HepG2 (cell line): ENCODE results near the gene PIAS1. TPM values are rescaled to one million over a fixed set of nuclear protein-coding genes. Genes with fewer than 3 reads are reported as not detected.

Experiments used
- ATAC-seq: fragments of 200-7000 bp; cut with Tn5 transposase; 3 replicates; pipeline ENCODE4 v1.9.1; 2020; ENCODE audit warnings: mild to moderate bottlenecking, moderate library complexity
- BruUV-seq: library from RNA; stranded (reverse); fragments of 400-500 nt; replicated peaks from 2 replicates; lab custom pipeline; 2021; lab: Mats Ljungman, UMichigan
- CTCF ChIA-PET: fragments of 300-600 bp; formaldehyde crosslinking; extraction: SDS; loops from one replicate; lab custom pipeline; 2021; ENCODE audit warnings: low total read pairs, inconsistent platforms, low intra/inter-chr PET ratio; lab: Yijun Ruan, JAX
- POLR2A ChIA-PET: fragments of 350-600 bp; sonication (Branson Sonifier 250); formaldehyde crosslinking; loops from one replicate; lab custom pipeline; 2020; ENCODE audit warnings: antibody characterized with exemption, inconsistent platforms; lab: Yijun Ruan, JAX
- DNase-seq: peaks from one replicate; pipeline ENCODE4 v3.0.0-alpha.2; 2015; ENCODE audit warnings: low spot score
- FAIRE-seq: peaks from 3 replicates; lab custom pipeline; 2011; peaks lifted over from hg19 to GRCh38; lab: Jason Lieb, UNC
- H2AFZ ChIP-seq: one replicate; pipeline ENCODE4 v1.6.1; 2011; ENCODE audit warnings: low read length, inconsistent platforms
- H3K27ac ChIP-seq: fragments of 300-600 bp; 3 replicates; pipeline ENCODE4 v1.8.0; 2011; ENCODE audit warnings: mixed run types, mild to moderate bottlenecking, mixed read lengths, low read length, inconsistent platforms; ENCODE audit not compliant: insufficient read depth; ENCODE audit errors: extremely low read length
- H3K27me3 ChIP-seq, 2 experiments: fragments of 200-600 bp in 1 of 2; 2 replicates in 1 of 2; 3 replicates in 1 of 2; pipeline versions ENCODE4 v1.6.0 to v1.8.0; 2011; ENCODE audit warnings: low read length in 2 of 2, mild to moderate bottlenecking in 2 of 2, moderate library complexity in 2 of 2, inconsistent platforms in 1 of 2; ENCODE audit not compliant: insufficient read depth in 2 of 2, control insufficient read depth in 1 of 2
- H3K36me3 ChIP-seq, 2 experiments: fragments of 200-600 bp in 1 of 2; replicated peaks in 1 of 2; 2 replicates in 1 of 2; 3 replicates in 1 of 2; pipeline versions ENCODE4 v1.5.1 to v1.8.0; 2011; ENCODE audit warnings: low read length in 2 of 2, inconsistent platforms in 1 of 2; ENCODE audit not compliant: insufficient read depth in 2 of 2, control insufficient read depth in 1 of 2
- H3K4me1 ChIP-seq: 2 replicates; pipeline ENCODE4 v1.5.1; 2012; ENCODE audit warnings: low read length, inconsistent platforms; ENCODE audit not compliant: insufficient read depth
- H3K4me2 ChIP-seq: 2 replicates; pipeline ENCODE4 v1.6.0; 2011; ENCODE audit warnings: low read depth, low read length, inconsistent platforms
- H3K4me3 ChIP-seq, 3 experiments: fragments of 200-600 bp in 1 of 3; sonication (generic), shearing (Covaris generic) in 1 of 3; replicated peaks in 1 of 3; 2 replicates each; pipeline ENCODE4 v1.5.1; 2011 to 2016; ENCODE audit warnings: low read length in 3 of 3, inconsistent platforms in 2 of 3, low read depth in 2 of 3, mild to moderate bottlenecking in 2 of 3, control low read depth in 1 of 3, mixed read lengths in 1 of 3; ENCODE audit not compliant: insufficient read depth in 1 of 3
- H3K79me2 ChIP-seq: one replicate; pipeline ENCODE4 v1.6.1; 2011; ENCODE audit warnings: low read length, inconsistent platforms; ENCODE audit not compliant: insufficient read depth
- H3K9ac ChIP-seq: 2 replicates; pipeline ENCODE4 v1.6.0; 2011; ENCODE audit warnings: mild to moderate bottlenecking, low read depth, low read length, inconsistent platforms; ENCODE audit not compliant: insufficient read depth
- H3K9me3 ChIP-seq: 2 replicates; pipeline ENCODE4 v1.5.1; 2012; ENCODE audit warnings: mild to moderate bottlenecking, low read length
- H4K20me1 ChIP-seq: 2 replicates; pipeline ENCODE4 v1.6.0; 2011; ENCODE audit warnings: inconsistent platforms, mild to moderate bottlenecking, low read length, moderate library complexity; ENCODE audit not compliant: insufficient read depth
- ELF1 ChIP-seq: sonication (generic); formaldehyde crosslinking; IDR thresholded peaks from 2 replicates; pipeline ENCODE4 v1.4.0; 2020; ENCODE audit warnings: missing genetic modification reagents
- HOXA7 ChIP-seq: sonication (generic); formaldehyde crosslinking; IDR thresholded peaks from 2 replicates; pipeline ENCODE4 v1.8.1; 2022; ENCODE audit warnings: mild to moderate bottlenecking, missing genetic modification reagents, moderate library complexity
- KDM1A ChIP-seq: IDR thresholded peaks from 2 replicates; pipeline ENCODE4 v1.6.1; 2016; ENCODE audit warnings: missing compliant biosample characterization
- MIER3 ChIP-seq: IDR thresholded peaks from 2 replicates; pipeline ENCODE4 v1.6.1; 2016; ENCODE audit warnings: missing compliant biosample characterization, borderline replicate concordance
- NFYB ChIP-seq: sonication (generic); formaldehyde crosslinking; IDR thresholded peaks from 2 replicates; pipeline ENCODE4 v1.4.0; 2020; ENCODE audit warnings: missing genetic modification reagents
- NFYC ChIP-seq: IDR thresholded peaks from 2 replicates; pipeline ENCODE4 v1.6.1; 2016; ENCODE audit warnings: missing genetic modification reagents, missing compliant biosample characterization
- RAD21 ChIP-seq: fragments of 450-650 bp; formaldehyde crosslinking; IDR thresholded peaks from 2 replicates; pipeline ENCODE4 v1.5.0; 2020; ENCODE audit warnings: mild to moderate bottlenecking
- SNAPC2 ChIP-seq: sonication (generic); formaldehyde crosslinking; IDR thresholded peaks from 2 replicates; pipeline ENCODE4 v1.8.1; 2022; ENCODE audit warnings: mild to moderate bottlenecking, missing genetic modification reagents
- SYNCRIP ChIP-seq: fragments of 200-400 bp; formaldehyde crosslinking; IDR thresholded peaks from 2 replicates; pipeline ENCODE4 v1.6.1; 2018; ENCODE audit warnings: mild to moderate bottlenecking, low read depth, low read length; ENCODE audit not compliant: insufficient read depth
- TMF1 ChIP-seq: sonication (generic); formaldehyde crosslinking; IDR thresholded peaks from 2 replicates; pipeline ENCODE4 v1.8.1; 2022; ENCODE audit warnings: low read depth, missing genetic modification reagents
- XBP1 ChIP-seq: sonication (generic); formaldehyde crosslinking; IDR thresholded peaks from 2 replicates; pipeline ENCODE4 v1.5.0; 2020; ENCODE audit warnings: missing genetic modification reagents
- ZBTB1 ChIP-seq: sonication (generic); formaldehyde crosslinking; IDR thresholded peaks from 2 replicates; pipeline ENCODE4 v1.4.0; 2020; ENCODE audit warnings: missing genetic modification reagents, borderline replicate concordance
- ZBTB2 ChIP-seq: sonication (generic); formaldehyde crosslinking; IDR thresholded peaks from 2 replicates; pipeline ENCODE4 v1.8.0; 2022; ENCODE audit warnings: low read depth, missing genetic modification reagents
- ZNF160 ChIP-seq: sonication (generic); formaldehyde crosslinking; IDR thresholded peaks from 2 replicates; pipeline ENCODE4 v1.8.0; 2022; ENCODE audit warnings: mild to moderate bottlenecking, inconsistent platforms, missing genetic modification reagents
- ZNF383 ChIP-seq: sonication (generic); formaldehyde crosslinking; IDR thresholded peaks from 2 replicates; pipeline ENCODE4 v1.4.0; 2020; ENCODE audit warnings: missing genetic modification reagents, mild to moderate bottlenecking, borderline replicate concordance
- ZNF564 ChIP-seq: sonication (generic); formaldehyde crosslinking; IDR thresholded peaks from 2 replicates; pipeline ENCODE4 v1.8.1; 2023; ENCODE audit warnings: mild to moderate bottlenecking, missing genetic modification reagents
- ZNF7 ChIP-seq: IDR thresholded peaks from 2 replicates; pipeline ENCODE4 v1.6.1; 2016; ENCODE audit warnings: missing biosample characterization, missing genetic modification reagents
- WGBS: methylation state at CpG from one replicate; pipeline ENCODE4 v1.1.6; 2017; ENCODE audit warnings: low lambda C conversion rate; 5-methylcytosine and 5-hydroxymethylcytosine counted together
- in situ Hi-C: cut with HindIII; loops from 2 replicates; pipeline ENCODE4 v1.10.0; 2017; ENCODE audit warnings: low pct_unique_long_range_greater_than_20kb; ENCODE audit not compliant: extremely low pct_ligation_motif_present
- intact Hi-C: fragments of 100-400 bp; cut with micrococcal nuclease; formaldehyde crosslinking; loops from one replicate; pipeline ENCODE4 v1.10.0; 2022; ENCODE audit not compliant: unreplicated experiment
- polyA plus RNA-seq, 8 experiments: library from polyadenylated mRNA; depleted of rRNA in 3 of 8; stranded (reverse) in 7 of 8; unstranded in 1 of 8; fragments of >200 nt; fragmentation: Illumina TruSeq in 4 of 8; extraction: Trizol in 4 of 8; gene quantifications; 2 replicates each; pipeline versions ENCODE4 v1.2.1 to v1.2.3, GENCODE V29; 2011 to 2016; ENCODE audit warnings: low read depth in 4 of 8, missing spikeins in 1 of 8, mixed read lengths in 1 of 8; ENCODE audit not compliant: insufficient read depth in 1 of 8
- total RNA-seq, 5 experiments: library from RNA; depleted of rRNA; stranded (reverse); fragments of >200 nt; fragmentation: Illumina TruSeq; extraction: Trizol; gene quantifications; 2 replicates each; pipeline ENCODE4 v1.2.3, GENCODE V29; 2016; ENCODE audit warnings: low read depth in 1 of 5
- TF ChIP-seq, protein P1 (sequence below), 2 experiments: sonication (generic) in 1 of 2; formaldehyde crosslinking in 1 of 2; IDR thresholded peaks; 2 replicates each; pipeline versions ENCODE4 v1.5.1 to v1.6.1; 2011 to 2020; ENCODE audit warnings: borderline replicate concordance in 1 of 2, low read depth in 1 of 2, low read length in 1 of 2, mild to moderate bottlenecking in 1 of 2, missing genetic modification reagents in 1 of 2, moderate library complexity in 1 of 2
- TF ChIP-seq, protein P2 (sequence below): sonication (generic); formaldehyde crosslinking; IDR thresholded peaks from 2 replicates; pipeline ENCODE4 v1.9.0; 2021; ENCODE audit warnings: missing genetic modification reagents, mild to moderate bottlenecking, borderline replicate concordance

PIAS1 gene
- total and polyA plus RNA-seq, 2 of the 13 experiments (the other 11 are each of a cell fraction or from before 2014, with no cell fraction given), result 20.7 to 33.7 TPM

GRCh38 chr15:68218847-68219798 lies 165.0 kb downstream of the PIAS1 start:
- Histone ChIP-seq H3K36me3 (peaks cover 8 to 29% of the 10 kb centered on the region in 2 experiments; a peak in 4 of 5 replicates), H4K20me1 (no peaks in the 10 kb centered on the region), H3K9ac (no peak overlapping the region), H3K27me3 (no peaks in the 10 kb centered on the region), H3K4me2 (no peak overlapping the region), H3K9me3 (no peaks in the 10 kb centered on the region), H3K27ac (no peak overlapping the region), H3K4me3 (no peak overlapping the region), H3K4me1 (peaks cover 9% of the 10 kb centered on the region), H3K79me2 (peaks cover 31% of the 10 kb centered on the region), H2AFZ (no peak overlapping the region)
- DNase-seq, result no peak
- CTCF ChIA-PET, result no interaction called here
- BruUV-seq, result no TSS peak
- no peak; the same call in 2 of the 3 replicates for ATAC-seq
- POLR2A ChIA-PET, result no interaction called here
- 97% methylated on average over 6 of the region's 9 CpGs for WGBS
- FAIRE-seq, result no peak
- intact Hi-C loops (no loop called here), in situ Hi-C loops (no loop called here)
- TF ChIP-seq ELF1 (no peak), ZNF383 (CRISPR knock-in tag) (no peak), RAD21 (no peak), TMF1 (CRISPR knock-in tag) (no peak), ZNF7 (CRISPR knock-in tag) (no peak), SNAPC2 (CRISPR knock-in tag) (no peak), XBP1 (no peak), NFYC (CRISPR knock-in tag) (peak; percentile 49), ZNF564 (no peak), ZBTB1 (CRISPR knock-in tag) (no peak), HOXA7 (CRISPR knock-in tag) (no peak), ZNF160 (no peak), MIER3 (CRISPR knock-in tag) (no peak), SYNCRIP (no peak), KDM1A (CRISPR knock-in tag) (no peak), NFYB (0 out of 2 replicates have a peak, but pooled peaks have one; percentile 12), ZBTB2 (no peak)
- TF ChIP-seq, protein P1, sequence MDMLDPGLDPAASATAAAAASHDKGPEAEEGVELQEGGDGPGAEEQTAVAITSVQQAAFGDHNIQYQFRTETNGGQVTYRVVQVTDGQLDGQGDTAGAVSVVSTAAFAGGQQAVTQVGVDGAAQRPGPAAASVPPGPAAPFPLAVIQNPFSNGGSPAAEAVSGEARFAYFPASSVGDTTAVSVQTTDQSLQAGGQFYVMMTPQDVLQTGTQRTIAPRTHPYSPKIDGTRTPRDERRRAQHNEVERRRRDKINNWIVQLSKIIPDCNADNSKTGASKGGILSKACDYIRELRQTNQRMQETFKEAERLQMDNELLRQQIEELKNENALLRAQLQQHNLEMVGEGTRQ (IDR thresholded peaks at IDR 0.05; ENCODE audit: low read depth, low read length), result peak; percentile 32; the same call in 1 of the 2 replicates
- TF ChIP-seq, protein P1 (CRISPR knock-in tag; IDR thresholded peaks at IDR 0.05; ENCODE audit: borderline replicate concordance), result no peak; the same call in 1 of the 2 replicates
- TF ChIP-seq, protein P2, sequence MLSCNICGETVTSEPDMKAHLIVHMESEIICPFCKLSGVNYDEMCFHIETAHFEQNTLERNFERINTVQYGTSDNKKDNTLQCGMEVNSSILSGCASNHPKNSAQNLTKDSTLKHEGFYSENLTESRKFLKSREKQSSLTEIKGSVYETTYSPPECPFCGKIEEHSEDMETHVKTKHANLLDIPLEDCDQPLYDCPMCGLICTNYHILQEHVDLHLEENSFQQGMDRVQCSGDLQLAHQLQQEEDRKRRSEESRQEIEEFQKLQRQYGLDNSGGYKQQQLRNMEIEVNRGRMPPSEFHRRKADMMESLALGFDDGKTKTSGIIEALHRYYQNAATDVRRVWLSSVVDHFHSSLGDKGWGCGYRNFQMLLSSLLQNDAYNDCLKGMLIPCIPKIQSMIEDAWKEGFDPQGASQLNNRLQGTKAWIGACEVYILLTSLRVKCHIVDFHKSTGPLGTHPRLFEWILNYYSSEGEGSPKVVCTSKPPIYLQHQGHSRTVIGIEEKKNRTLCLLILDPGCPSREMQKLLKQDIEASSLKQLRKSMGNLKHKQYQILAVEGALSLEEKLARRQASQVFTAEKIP (CRISPR knock-in tag), result no peak
